ENCODE data around the gene NPTX2. TPM values are rescaled to one million over a fixed set of nuclear protein-coding genes. Genes with fewer than 3 reads are reported as not detected.

Gene NPTX2
- total RNA-seq, 4 donors from 2014 or later = 4.1 to 5.5 (median 4.8) TPM

DNA sequence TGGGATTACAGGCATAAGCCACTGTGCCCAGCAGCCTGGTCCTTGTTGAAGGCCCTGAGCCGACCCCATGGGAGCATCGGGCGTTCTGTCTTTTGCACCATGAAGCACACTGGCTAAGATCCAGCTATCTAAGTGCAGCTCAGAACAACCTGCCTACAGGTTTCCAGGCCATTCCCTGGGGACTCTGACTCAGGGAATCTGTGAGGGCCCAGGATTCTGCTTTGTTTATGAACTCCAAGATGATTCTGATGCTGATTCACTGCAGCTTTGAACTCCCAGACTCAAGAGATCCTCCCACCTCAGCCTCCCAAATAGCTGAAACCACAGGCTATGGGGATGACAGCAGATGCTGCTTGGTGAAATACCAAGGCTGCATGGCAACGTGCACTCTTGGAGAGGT, 30.2 kb downstream of the NPTX2 start:
- no peaks in the 10 kb centered on the region for H3K4me1 ChIP-seq
- no peak for TF ChIP-seq POLR2A (IDR thresholded peaks at IDR 0.05)
- TF ChIP-seq CTCF (IDR thresholded peaks at IDR 0.05) = no peak
- no peak for DNase-seq
- H3K27me3 ChIP-seq = no peaks in the 10 kb centered on the region
- no peaks in the 10 kb centered on the region for H3K36me3 ChIP-seq
- H3K4me3 ChIP-seq = no peak overlapping the region
- no peaks in the 10 kb centered on the region for H3K9me3 ChIP-seq
- intact Hi-C loops (cut with DNase I; ENCODE audit: low total_unique reads) = no loop called here
- H3K27ac ChIP-seq = no peak overlapping the region

GRCh38 chr7:98651760-98652159, 34.7 kb downstream of the NPTX2 start:
- TF ChIP-seq CTCF (IDR thresholded peaks at IDR 0.05) = no peak
- no peak for TF ChIP-seq POLR2A (IDR thresholded peaks at IDR 0.05)
- no peaks in the 10 kb centered on the region for H3K27me3 ChIP-seq
- intact Hi-C loops (cut with DNase I; ENCODE audit: low total_unique reads) = no loop called here

DNA sequence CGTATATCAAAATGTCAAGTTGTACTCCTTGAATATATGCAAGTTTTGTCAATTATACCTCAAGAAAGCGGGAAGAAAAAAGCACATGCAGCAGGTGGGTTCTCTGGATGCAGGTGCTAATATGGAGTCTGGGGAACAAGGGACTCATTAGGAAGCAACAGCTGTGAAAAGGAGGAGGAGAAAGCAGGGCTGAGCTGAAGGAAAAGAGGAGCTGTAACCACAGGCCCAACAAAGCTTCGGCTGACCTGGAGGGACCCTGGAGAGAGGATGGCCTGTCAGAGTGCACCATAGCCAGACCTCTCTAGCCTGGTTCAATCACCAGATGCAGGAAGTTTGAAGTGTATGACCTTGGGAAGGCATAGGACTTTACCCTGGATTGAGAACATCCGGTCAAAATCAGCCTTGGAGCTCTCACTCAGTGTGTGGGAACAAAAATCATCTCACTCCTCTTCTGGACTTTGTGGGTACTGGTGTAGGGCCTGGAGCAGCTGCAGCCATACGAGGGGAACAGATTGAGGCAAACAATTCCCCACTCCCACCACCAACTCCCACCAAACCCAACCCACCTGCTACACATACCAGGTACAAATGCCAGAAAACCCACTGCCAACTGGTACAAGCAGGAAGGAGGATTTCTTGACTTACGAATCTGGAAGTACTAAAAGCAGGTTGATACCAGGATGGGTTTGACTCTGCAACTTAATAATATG, 36.7 kb downstream of the NPTX2 start:
- intact Hi-C loops (cut with DNase I; ENCODE audit: low total_unique reads) = no loop called here
- H3K27me3 ChIP-seq = no peaks in the 10 kb centered on the region
- no peak overlapping the region for H3K27ac ChIP-seq
- H3K4me3 ChIP-seq = no peak overlapping the region
- no peak for DNase-seq
- H3K4me1 ChIP-seq = no peaks in the 10 kb centered on the region
- TF ChIP-seq CTCF (IDR thresholded peaks at IDR 0.05) = no peak
- TF ChIP-seq POLR2A (IDR thresholded peaks at IDR 0.05) = no peak
- H3K36me3 ChIP-seq = no peaks in the 10 kb centered on the region
- no peaks in the 10 kb centered on the region for H3K9me3 ChIP-seq

More at GRCh38 chr7:98651760-98652159, 34.7 kb downstream of the NPTX2 start:
- H3K27ac ChIP-seq = no peak overlapping the region
- no peaks in the 10 kb centered on the region for H3K4me1 ChIP-seq
- H3K4me3 ChIP-seq = no peak overlapping the region
- H3K9me3 ChIP-seq = no peaks in the 10 kb centered on the region
- DNase-seq = no peak
- no peaks in the 10 kb centered on the region for H3K36me3 ChIP-seq

DNA sequence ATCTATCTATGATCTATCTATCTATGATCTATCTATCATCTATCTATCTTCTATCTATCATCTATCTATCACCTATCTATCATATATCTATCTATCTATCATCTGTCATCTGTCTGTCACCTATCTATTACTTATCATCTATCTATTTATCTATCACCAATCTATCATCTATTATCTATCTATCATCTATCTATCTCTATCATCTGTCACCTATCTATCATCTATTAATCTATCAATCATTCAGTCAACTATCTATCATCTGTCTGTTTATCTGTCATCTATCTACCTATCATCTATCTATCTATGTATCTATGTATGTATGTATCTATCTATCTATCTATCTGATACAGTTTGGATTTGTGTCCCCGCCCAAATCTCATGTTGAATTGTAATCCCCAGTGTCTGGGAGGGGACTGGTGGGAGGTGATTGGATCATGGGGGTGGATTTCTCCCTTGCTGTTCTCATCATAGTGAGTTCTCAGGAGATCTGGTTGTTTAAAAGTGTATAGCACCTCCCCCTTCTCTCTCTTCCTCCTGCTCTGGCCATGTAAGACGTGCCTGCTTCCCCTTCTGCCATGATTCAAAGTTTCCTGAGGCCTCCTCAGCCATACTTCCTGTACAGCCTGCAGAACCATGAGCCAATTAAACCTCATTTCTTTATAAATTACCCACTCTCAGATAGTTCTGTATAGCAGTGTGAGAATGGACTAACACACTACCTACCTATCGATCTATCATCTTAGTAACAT, 37.6 kb downstream of the NPTX2 start:
- no peak overlapping the region for H3K4me3 ChIP-seq
- H3K27me3 ChIP-seq = no peaks in the 10 kb centered on the region
- no peaks in the 10 kb centered on the region for H3K36me3 ChIP-seq
- no peak for TF ChIP-seq CTCF (IDR thresholded peaks at IDR 0.05)
- no peak for TF ChIP-seq POLR2A (IDR thresholded peaks at IDR 0.05)
- H3K4me1 ChIP-seq = no peaks in the 10 kb centered on the region
- H3K27ac ChIP-seq = no peak overlapping the region
- H3K9me3 ChIP-seq = no peaks in the 10 kb centered on the region
- intact Hi-C loops (cut with DNase I; ENCODE audit: low total_unique reads) = no loop called here
- no peak for DNase-seq

DNA sequence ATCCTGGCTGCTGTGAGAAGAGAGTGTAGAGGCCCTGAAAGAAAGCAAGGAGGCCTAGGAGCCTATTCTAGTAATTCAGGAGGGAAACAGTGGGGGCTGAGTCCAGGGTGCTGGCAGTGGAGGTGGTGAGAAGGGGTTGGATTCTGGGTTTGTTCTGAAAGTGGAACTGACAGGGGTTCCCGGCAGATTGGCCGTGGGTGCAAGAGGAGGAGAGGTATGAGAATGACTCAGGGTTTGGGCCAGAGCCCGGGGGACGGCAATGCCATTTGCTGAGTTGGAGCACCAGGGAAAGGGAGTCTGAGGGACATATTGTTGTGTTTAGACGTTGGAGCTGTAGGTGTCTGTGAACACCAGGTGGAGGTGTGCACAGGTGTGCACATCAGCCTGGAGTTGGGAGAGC, 38.5 kb downstream of the NPTX2 start:
- Histone ChIP-seq H3K36me3 (no peaks in the 10 kb centered on the region), H3K4me1 (no peaks in the 10 kb centered on the region), H3K27ac (no peak overlapping the region), H3K9me3 (no peaks in the 10 kb centered on the region), H3K4me3 (no peak overlapping the region), H3K27me3 (no peaks in the 10 kb centered on the region)
- intact Hi-C loops (cut with DNase I; ENCODE audit: low total_unique reads) = no loop called here
- DNase-seq = no peak
- TF ChIP-seq POLR2A (IDR thresholded peaks at IDR 0.05) = no peak
- TF ChIP-seq CTCF (IDR thresholded peaks at IDR 0.05) = no peak
